Stimulated activated CD4-positive, alpha-beta T cell treated with anti-CD3 and anti-CD28 coated beads, Interleukin-4, amount 100 ng/mL, for 1 hour (primary cell): ENCODE measurements around the gene PKP2.

Experiments used
- DNase-seq: peaks from one replicate; pipeline ENCODE4 v3.0.0-alpha.2; 2020

The PKP2 gene

DNA sequence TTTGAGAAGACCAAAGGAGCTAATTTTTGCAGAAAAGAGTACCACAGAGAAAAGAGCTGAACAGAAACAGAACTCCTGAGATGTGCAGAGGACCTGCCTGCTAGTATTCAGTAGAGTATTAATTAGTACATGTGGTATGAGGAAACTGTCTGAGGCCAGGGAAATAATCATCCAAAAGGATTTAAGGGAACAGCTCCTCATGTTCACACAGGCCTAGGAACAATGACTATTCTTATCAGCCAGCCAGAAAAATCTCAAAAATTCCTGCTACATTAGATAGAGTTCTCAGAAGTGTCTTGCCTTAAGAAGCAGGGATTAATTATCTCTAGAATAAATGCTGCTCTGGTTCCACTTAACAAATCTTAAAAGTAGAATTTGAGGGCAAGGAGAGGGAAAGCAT, 36.4 kb downstream of the PKP2 start:
- no peak for DNase-seq

- no peak for DNase-seq
Measured at GRCh38 chr12:32859389-32859788, 37.2 kb downstream of the PKP2 start.

- DNase-seq = no peak
Measured at GRCh38 chr12:32854716-32855115, 41.9 kb downstream of the PKP2 start.

DNA sequence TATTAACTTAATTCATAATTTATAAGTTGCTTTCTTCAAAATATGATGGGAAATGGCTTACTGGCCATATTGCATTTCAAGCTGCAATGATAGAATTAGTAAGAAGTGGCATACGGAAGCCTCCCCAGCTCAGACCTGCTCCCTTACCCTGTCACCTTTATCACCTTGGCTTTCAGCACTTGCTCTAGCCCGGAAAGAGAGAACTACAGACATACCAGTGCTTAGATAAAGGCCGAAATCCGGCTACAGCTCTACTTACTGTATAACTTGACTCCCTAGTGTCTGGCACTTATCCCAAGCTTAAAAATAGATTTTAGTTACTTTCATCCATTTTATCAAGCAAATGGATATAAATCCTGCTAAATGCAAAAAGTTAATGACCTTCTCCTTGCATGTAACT, 42.5 kb downstream of the PKP2 start:
- DNase-seq = no peak

DNA sequence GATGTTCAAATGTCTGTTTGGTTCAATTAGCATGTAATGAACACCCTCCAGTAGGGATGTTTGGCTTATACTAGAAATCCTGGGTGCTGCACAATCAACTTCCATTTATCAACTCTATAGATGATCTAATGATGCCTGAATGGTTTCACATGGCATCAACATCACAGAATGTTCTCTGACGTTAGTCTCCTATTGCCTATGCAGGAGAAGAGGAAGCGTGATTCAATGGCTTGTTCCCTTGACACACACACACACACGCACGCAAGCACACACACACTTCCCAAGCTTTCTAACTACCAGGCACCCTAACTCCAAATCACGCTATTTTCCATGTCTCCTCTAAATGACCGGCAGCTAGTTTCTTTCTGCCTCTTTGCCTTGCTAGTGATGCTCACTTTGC, 49.3 kb downstream of the PKP2 start:
- DNase-seq = no peak

DNA sequence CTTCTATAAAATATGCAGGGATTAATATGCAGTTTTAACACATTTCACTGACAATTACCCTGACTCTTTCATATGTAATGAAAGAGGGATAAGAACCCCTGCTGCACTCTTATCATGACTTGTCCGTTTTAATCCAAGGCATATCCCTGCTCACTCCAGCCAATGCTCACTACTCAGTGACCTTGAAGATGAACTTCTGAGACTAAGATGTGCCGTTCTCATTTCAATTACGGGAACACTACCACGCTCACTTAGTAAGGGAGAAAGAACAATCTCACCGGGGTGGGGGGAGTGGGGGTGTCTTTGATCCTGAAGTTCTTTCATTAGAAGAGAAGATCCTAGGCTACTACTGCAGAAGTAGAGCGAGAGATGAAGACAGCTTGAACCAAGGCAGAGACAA, 50.5 kb downstream of the PKP2 start:
- DNase-seq = no peak

- DNase-seq = no peak
Measured at GRCh38 chr12:32843528-32844095, 53.0 kb downstream of the PKP2 start.

DNA sequence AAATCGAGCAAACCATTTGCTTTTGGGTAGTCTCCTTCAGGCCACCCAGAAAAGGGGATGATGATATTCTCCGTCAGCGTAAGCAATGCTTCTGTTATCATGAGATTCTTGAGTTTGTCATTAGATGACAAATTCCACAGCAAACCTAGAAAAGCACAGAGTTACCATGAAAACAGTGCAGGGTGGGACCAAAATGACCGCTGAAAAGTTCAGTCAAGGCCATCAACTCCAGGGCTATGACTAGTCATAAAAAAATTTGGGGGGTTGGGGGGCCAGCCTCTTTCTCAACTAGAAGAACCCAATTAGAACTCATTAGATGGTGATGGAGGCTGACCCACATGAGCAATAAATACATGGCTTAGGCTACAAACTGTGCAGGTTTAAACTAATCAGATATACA, 55.5 kb downstream of the PKP2 start:
- DNase-seq = no peak

DNA sequence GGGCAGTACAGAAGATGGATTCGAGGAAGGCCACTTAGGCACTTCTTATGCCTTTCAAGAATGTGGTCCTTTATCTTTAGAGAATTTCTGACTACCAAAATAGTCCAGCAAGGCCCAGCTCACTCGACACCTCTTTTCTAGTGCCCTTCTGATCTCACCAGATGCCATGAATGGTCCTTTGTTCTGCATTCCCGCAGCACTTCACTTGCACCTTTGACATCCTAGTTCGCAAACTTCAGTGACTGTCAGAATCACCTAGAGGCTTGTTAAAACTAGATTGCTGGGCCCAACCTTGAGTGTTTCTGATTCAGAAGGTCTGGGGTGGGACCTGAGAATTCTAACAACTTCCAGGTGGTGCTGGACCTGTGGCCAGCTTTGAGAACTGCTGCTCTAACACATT, 56.7 kb downstream of the PKP2 start:
- DNase-seq = no peak

DNA sequence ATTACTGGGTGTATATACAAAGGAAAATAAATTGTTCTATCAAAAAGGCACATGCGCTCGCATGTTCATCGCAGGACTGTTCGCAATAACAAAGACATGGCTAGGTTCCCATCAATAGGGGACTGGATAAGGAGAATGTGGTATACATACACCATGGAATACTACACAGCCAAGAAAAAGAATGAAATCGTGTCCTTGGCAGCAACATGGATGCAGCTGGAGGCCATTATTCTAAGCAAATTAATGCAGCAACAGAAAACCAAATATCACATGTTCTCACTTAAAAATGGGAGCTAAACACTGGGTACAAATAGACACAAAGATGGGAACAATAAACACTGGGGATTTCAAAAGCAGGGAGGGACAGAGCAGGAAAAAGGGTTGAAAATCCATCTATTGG, 58.6 kb downstream of the PKP2 start:
- DNase-seq = no peak

GRCh38 chr12:32836710-32837109, 59.9 kb downstream of the PKP2 start:
- no peak for DNase-seq

- no peak for DNase-seq
Measured at GRCh38 chr12:32834122-32834521, 62.5 kb downstream of the PKP2 start.

DNA sequence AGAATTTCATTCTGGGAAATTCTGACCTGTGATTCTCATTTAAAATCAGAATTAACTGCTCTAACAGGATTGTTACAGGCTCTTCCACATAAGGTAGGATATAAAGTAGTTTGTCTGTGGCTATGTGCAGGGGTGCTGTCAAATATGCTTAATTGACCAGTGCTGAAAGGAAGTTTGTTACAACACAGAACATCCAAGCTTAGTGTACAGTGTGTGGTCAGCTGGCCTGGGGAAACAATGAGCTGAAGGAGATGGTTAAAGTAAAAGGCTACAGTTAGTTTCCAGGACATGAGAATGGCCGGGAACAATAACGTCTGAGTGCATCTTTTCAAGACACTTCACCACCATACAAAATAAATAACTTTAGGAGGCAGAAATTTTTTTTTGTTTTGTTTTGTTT, 68.0 kb downstream of the PKP2 start:
- no peak for DNase-seq

DNA sequence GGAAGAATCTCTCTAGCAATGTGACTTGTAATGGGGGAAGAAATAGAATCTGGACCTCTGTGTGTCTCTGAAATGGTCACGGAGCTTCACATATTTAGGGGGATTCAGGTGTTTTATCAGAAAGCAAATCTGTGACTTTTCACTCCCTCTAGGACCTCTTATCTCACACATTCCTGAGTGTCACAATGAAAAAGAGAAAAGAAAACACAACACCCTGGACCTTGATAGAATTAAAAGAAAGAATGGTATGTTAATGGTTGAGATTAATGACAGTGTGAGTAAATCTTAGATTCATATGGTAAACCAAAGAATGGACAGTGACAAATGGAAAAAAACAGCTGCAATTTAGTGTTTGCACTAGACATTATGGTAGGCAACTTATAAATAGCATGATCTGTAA, 68.5 kb downstream of the PKP2 start:
- no peak for DNase-seq

GRCh38 chr12:32826807-32827412, 69.7 kb downstream of the PKP2 start:
- no peak for DNase-seq

- no peak for DNase-seq
Measured at GRCh38 chr12:32824596-32824995, 72.0 kb downstream of the PKP2 start.

DNA sequence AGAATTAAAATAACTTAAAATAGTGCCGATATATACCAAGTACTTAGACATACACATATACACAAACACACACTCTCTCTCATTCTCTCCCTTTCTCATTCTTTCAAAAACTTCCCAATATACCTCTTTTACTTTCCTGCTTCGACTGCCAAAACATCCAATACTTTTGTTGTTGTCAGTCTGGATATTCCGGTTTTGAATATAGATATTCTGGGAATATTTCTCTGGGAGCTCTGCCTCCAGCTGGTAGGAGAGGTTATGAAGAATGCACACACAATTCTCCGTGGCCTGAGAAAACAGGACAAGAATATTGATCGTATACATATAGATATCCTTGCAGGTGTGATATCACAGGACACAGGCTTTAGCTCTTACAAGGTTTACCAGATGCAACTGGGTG, 74.2 kb downstream of the PKP2 start:
- DNase-seq = no peak

GRCh38 chr12:32821710-32822109, 74.9 kb downstream of the PKP2 start:
- DNase-seq = no peak

- no peak for DNase-seq
Measured at GRCh38 chr12:32821293-32821692, 75.3 kb downstream of the PKP2 start.

DNA sequence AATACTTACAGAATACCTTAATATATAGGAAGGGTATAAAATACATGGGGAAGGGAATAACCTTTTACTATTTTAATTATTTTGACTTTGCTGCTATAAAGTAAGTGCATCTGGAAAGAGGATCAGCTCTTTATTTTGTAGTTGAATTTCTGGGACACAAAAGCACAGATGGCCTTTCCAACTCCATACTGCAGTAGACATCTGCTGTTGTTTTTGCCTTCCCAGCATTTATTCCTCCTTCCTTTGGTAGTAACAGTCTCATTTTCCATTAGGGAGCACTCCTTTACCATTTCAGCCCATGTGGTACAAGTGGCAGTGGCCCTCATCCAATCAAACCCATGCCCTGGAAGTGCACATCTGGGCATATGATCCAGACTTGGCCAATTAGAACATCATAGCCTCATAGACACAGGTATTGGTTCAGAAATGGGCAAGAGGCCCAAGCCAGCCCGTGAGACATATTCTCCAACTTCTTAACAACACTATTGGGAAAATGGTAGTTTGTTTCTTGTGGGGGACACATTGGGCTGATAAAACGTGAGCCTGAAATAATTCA, 76.1 kb downstream of the PKP2 start:
- no peak for DNase-seq

DNA sequence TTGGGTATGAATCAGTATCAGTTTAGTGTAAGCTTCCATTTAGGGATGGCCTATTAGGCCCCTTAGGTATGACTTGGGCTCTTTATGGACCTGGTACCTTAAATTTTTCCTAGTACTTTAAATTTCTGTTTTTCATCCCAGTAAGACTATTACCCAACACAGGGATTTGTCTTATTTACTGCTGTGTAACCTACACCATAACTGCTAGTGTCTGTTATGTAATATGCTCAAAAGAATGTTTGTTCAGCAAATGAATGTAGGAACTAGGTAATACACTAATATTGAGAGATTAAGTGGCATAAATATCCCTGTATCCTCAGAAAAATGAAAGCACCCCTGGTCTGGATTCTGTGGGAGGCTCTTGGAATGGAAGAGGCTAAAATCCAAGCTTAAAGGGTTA, 77.2 kb downstream of the PKP2 start:
- no peak for DNase-seq

DNA sequence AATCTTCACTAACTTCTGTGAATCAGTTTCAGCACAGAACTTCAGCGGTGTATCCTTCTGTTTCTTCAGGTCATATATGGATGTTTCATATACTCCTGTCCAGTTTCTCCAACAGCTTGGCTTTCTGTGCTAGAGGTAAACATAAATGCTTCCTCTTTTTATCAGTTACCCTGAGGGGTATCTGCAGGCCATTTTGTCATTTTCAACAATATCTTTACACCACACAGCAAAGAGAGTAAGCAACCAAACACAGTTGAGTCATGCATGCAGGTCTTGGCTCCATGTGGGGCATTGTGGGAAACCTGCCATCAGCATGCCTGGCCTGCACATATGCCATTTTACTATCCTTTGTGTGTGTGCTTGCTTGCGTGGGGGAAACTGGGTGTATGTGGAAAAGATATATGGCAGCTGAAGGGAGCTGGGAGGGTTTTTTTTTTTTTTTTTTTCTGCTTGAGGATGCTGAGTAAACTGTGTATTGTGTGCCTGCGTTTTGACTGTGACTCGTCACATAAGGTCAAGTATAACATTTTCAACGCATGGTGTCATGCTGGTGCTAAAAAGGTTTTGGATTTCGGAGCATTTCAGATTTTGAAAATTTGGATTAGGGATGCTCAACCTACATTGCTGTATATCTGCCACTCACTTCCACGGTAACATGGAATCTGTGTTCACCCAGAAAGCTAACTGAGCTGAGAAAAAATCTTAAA, 84.7 kb downstream of the PKP2 start:
- no peak for DNase-seq

GRCh38 chr12:32809846-32810245, 86.7 kb downstream of the PKP2 start:
- DNase-seq = no peak

GRCh38 chr12:32809196-32809595, 87.4 kb downstream of the PKP2 start:
- DNase-seq = no peak

GRCh38 chr12:32804301-32804700, 92.3 kb downstream of the PKP2 start:
- DNase-seq = no peak
